Ascending aorta (tissue), 2 donors: ENCODE results near the gene GJA3. TPM values are rescaled to one million over a fixed set of nuclear protein-coding genes. Genes with fewer than 3 reads are reported as not detected.

Experiments
- DNase-seq, 2 donors: peaks; one replicate each; pipeline ENCODE4 v3.0.0-alpha.2; 2019; ENCODE audit warnings: low spot score in 2 of 2
- H3K27ac ChIP-seq, 2 donors: fragments of 200-600 bp; sonication (generic); one replicate each; pipeline ENCODE4 v1.5.1; 2016 to 2017; ENCODE audit warnings: mild to moderate bottlenecking in 1 of 2
- H3K27me3 ChIP-seq: fragments of 200-600 bp; sonication (generic); one replicate; pipeline ENCODE4 v1.5.1; 2017
- H3K36me3 ChIP-seq, 2 donors: fragments of 200-600 bp; sonication (generic); one replicate each; pipeline ENCODE4 v1.5.1; 2016
- H3K4me1 ChIP-seq, 2 donors: fragments of 200-600 bp; sonication (generic); one replicate each; pipeline ENCODE4 v1.5.1; 2016 to 2017; ENCODE audit warnings: mild to moderate bottlenecking in 1 of 2
- H3K4me3 ChIP-seq, 2 donors: fragments of 200-600 bp; sonication (generic); one replicate each; pipeline ENCODE4 v1.5.1; 2016 to 2017; ENCODE audit warnings: mild to moderate bottlenecking in 1 of 2
- H3K9me3 ChIP-seq, 2 donors: fragments of 200-600 bp; sonication (generic); one replicate each; pipeline ENCODE4 v1.5.1; 2016
- CTCF ChIP-seq, 3 experiments: fragments of 200-600 bp in 2 of 3; fragments of 450-650 bp in 1 of 3; sonication (generic) in 2 of 3; IDR thresholded peaks; one replicate each; pipeline ENCODE4 v1.5.1; 2016 to 2019; ENCODE audit warnings: antibody characterized with exemption in 3 of 3, mild to moderate bottlenecking in 1 of 3, moderate library complexity in 1 of 3
- intact Hi-C: fragments of 100-400 bp; cut with DNase I; formaldehyde crosslinking; loops from one replicate; pipeline ENCODE4 v1.15.1; 2023
- total RNA-seq: library from RNA; depleted of rRNA; stranded (reverse); fragments of >200 nt; gene quantifications from one replicate; pipeline ENCODE4 v1.1.0, GENCODE V29; 2016

GJA3 gene
- total RNA-seq, 1 donor from 2014 or later: not detected

- peaks cover 7 to 18% of the 10 kb centered on the region in 2 donors for H3K4me1 ChIP-seq
- intact Hi-C loops: loop anchor here (10.0 kb wide), 1 partner anchor 303 kb away; no protein-coding TSS in a partner anchor
- no peak for DNase-seq
- no peaks in the 10 kb centered on the region for H3K36me3 ChIP-seq
- peaks cover 25% of the 10 kb centered on the region for H3K27me3 ChIP-seq
- H3K9me3 ChIP-seq: no peaks in the 10 kb centered on the region
- H3K4me3 ChIP-seq: peak overlapping the region; percentile 58 to 59
- no peak overlapping the region for H3K27ac ChIP-seq
- TF ChIP-seq CTCF (IDR thresholded peaks at IDR 0.05): no peak
These were observed 31.4 kb upstream of the GJA3 start for GRCh38 chr13:20192158-20192835.

- Histone ChIP-seq H3K27me3 (peaks cover 25% of the 10 kb centered on the region), H3K9me3 (no peaks in the 10 kb centered on the region), H3K36me3 (no peaks in the 10 kb centered on the region), H3K4me3 (peak overlapping the region; percentile 58 to 59), H3K27ac (no peak overlapping the region), H3K4me1 (peaks cover 7 to 18% of the 10 kb centered on the region in 2 donors)
- TF ChIP-seq CTCF (IDR thresholded peaks at IDR 0.05): no peak
- intact Hi-C loops: loop anchor here (10.0 kb wide), 1 partner anchor 303 kb away; no protein-coding TSS in a partner anchor
- DNase-seq: no peak
These were observed 30.7 kb upstream of the GJA3 start for GRCh38 chr13:20191311-20192157.

- peaks cover 25% of the 10 kb centered on the region for H3K27me3 ChIP-seq
- H3K4me1 ChIP-seq: peaks cover 7 to 18% of the 10 kb centered on the region in 2 donors
- no peak overlapping the region for H3K27ac ChIP-seq
- TF ChIP-seq CTCF (IDR thresholded peaks at IDR 0.05): no peak
- no peaks in the 10 kb centered on the region for H3K9me3 ChIP-seq
- no peak overlapping the region for H3K4me3 ChIP-seq
- intact Hi-C loops: loop anchor here (10.0 kb wide), 1 partner anchor 304 kb away; no protein-coding TSS in a partner anchor
- H3K36me3 ChIP-seq: no peaks in the 10 kb centered on the region
- no peak for DNase-seq
These were observed 29.8 kb upstream of the GJA3 start for GRCh38 chr13:20190481-20191310.

- intact Hi-C loops: loop anchor here (10.0 kb wide), 1 partner anchor 305 kb away; no protein-coding TSS in a partner anchor
- H3K4me1 ChIP-seq: peaks cover 7 to 18% of the 10 kb centered on the region in 2 donors
- TF ChIP-seq CTCF (IDR thresholded peaks at IDR 0.05): no peak
- peaks cover 25% of the 10 kb centered on the region for H3K27me3 ChIP-seq
- no peak for DNase-seq
- H3K36me3 ChIP-seq: no peaks in the 10 kb centered on the region
- no peak overlapping the region for H3K27ac ChIP-seq
- no peak overlapping the region for H3K4me3 ChIP-seq
- no peaks in the 10 kb centered on the region for H3K9me3 ChIP-seq
These were observed 29.2 kb upstream of the GJA3 start for GRCh38 chr13:20190076-20190475.
